Progenitor cell of endocrine pancreas (in vitro differentiated cells): ENCODE measurements around the gene B3GNT5. TPM values are rescaled to one million over a fixed set of nuclear protein-coding genes. Genes with fewer than 3 reads are reported as not detected.

Experiments
- DNase-seq: peaks from one replicate; pipeline ENCODE4 v3.0.0; 2021; ENCODE audit warnings: low spot score; ENCODE audit not compliant: unreplicated experiment
- H3K27ac Mint-ChIP-seq: 2 replicates; pipeline ENCODE4 v1.8.0; 2021; ENCODE audit warnings: mild to moderate bottlenecking, moderate library complexity, mixed read lengths
- H3K27me3 Mint-ChIP-seq: 2 replicates; pipeline ENCODE4 v1.8.0; 2021; ENCODE audit warnings: mixed read lengths
- H3K36me3 Mint-ChIP-seq: 2 replicates; pipeline ENCODE4 v1.8.0; 2022; ENCODE audit warnings: mixed read lengths; ENCODE audit not compliant: insufficient read depth
- H3K4me1 Mint-ChIP-seq: 2 replicates; pipeline ENCODE4 v1.8.0; 2021; ENCODE audit warnings: low read depth, mixed read lengths
- H3K4me3 Mint-ChIP-seq: 2 replicates; pipeline ENCODE4 v1.8.0; 2021; ENCODE audit warnings: low read depth, mild to moderate bottlenecking, moderate library complexity, mixed read lengths
- H3K9me3 Mint-ChIP-seq: 2 replicates; pipeline ENCODE4 v1.8.0; 2021; ENCODE audit warnings: low read depth, mixed read lengths
- CTCF ChIP-seq: fragments of 200-600 bp; sonication (generic); IDR thresholded peaks from one replicate; pipeline ENCODE4 v1.5.0; 2021; ENCODE audit warnings: antibody characterized with exemption, mild to moderate bottlenecking; ENCODE audit not compliant: unreplicated experiment
- total RNA-seq: library from RNA; stranded (reverse); gene quantifications from 2 replicates; pipeline ENCODE4 v1.2.1, GENCODE V29; 2021

B3GNT5 gene
- total RNA-seq, 1 donor from 2014 or later: 26.7 TPM

GRCh38 chr3:183230826-183231225 lies 22.2 kb upstream of the B3GNT5 start:
- Mint-ChIP-seq H3K4me3 (no peak overlapping the region), H3K4me1 (no peaks in the 10 kb centered on the region), H3K9me3 (no peaks in the 10 kb centered on the region), H3K27me3 (no peaks in the 10 kb centered on the region), H3K36me3 (no peaks in the 10 kb centered on the region), H3K27ac (no peak overlapping the region)
- DNase-seq: no peak
- TF ChIP-seq CTCF: no peak

GRCh38 chr3:183233966-183234365 lies 19.1 kb upstream of the B3GNT5 start:
- no peak for DNase-seq
- Mint-ChIP-seq H3K4me3 (no peak overlapping the region), H3K9me3 (no peaks in the 10 kb centered on the region), H3K4me1 (no peaks in the 10 kb centered on the region), H3K27me3 (no peaks in the 10 kb centered on the region), H3K36me3 (no peaks in the 10 kb centered on the region), H3K27ac (no peak overlapping the region)
- TF ChIP-seq CTCF: no peak

GRCh38 chr3:183239046-183239445 lies 14.0 kb upstream of the B3GNT5 start:
- H3K9me3 Mint-ChIP-seq: peaks cover 17% of the 10 kb centered on the region
- TF ChIP-seq CTCF: no peak

GRCh38 chr3:183242431-183242830 lies 10.6 kb upstream of the B3GNT5 start:
- no peak for TF ChIP-seq CTCF
- Mint-ChIP-seq H3K27me3 (no peaks in the 10 kb centered on the region), H3K4me3 (no peak overlapping the region), H3K4me1 (peaks cover 9% of the 10 kb centered on the region), H3K27ac (no peak overlapping the region), H3K9me3 (peaks cover 17% of the 10 kb centered on the region), H3K36me3 (peaks cover 10% of the 10 kb centered on the region)
- DNase-seq: no peak

More at GRCh38 chr3:183239046-183239445, 14.0 kb upstream of the B3GNT5 start:
- no peak for DNase-seq
- no peaks in the 10 kb centered on the region for H3K27me3 Mint-ChIP-seq
- H3K27ac Mint-ChIP-seq: no peak overlapping the region
- no peaks in the 10 kb centered on the region for H3K4me1 Mint-ChIP-seq
- H3K36me3 Mint-ChIP-seq: peaks cover 9% of the 10 kb centered on the region
- no peak overlapping the region for H3K4me3 Mint-ChIP-seq

GRCh38 chr3:183244219-183244618 lies 8.8 kb upstream of the B3GNT5 start:
- TF ChIP-seq CTCF: no peak
- Mint-ChIP-seq H3K9me3 (peaks cover 17% of the 10 kb centered on the region), H3K4me3 (no peak overlapping the region), H3K36me3 (peaks cover 10% of the 10 kb centered on the region), H3K4me1 (peaks cover 9% of the 10 kb centered on the region), H3K27ac (no peak overlapping the region), H3K27me3 (no peaks in the 10 kb centered on the region)
- no peak for DNase-seq
